Large intestine (tissue), 3 donors: ENCODE measurements around the gene TLR9. TPM values are rescaled to one million over a fixed set of nuclear protein-coding genes. Genes with fewer than 3 reads are reported as not detected.

ENCODE experiments used
- DNase-seq, 2 donors: peaks; one replicate each; pipeline versions ENCODE4 v3.0.0 to v3.0.0-alpha.2; 2013
- H3K27ac ChIP-seq: one replicate; pipeline ENCODE4 v1.5.1; 2013; ENCODE audit warnings: low read length
- H3K27me3 ChIP-seq: 2 replicates; pipeline ENCODE4 v1.6.1; 2013; ENCODE audit warnings: low read length; ENCODE audit not compliant: control insufficient read depth, insufficient read depth
- H3K36me3 ChIP-seq: 2 replicates; pipeline ENCODE4 v1.6.1; 2013; ENCODE audit warnings: low read length; ENCODE audit not compliant: control insufficient read depth, insufficient read depth
- H3K4me1 ChIP-seq: one replicate; pipeline ENCODE4 v1.6.1; 2013; ENCODE audit warnings: low read length; ENCODE audit not compliant: control insufficient read depth, insufficient read depth
- H3K4me3 ChIP-seq: one replicate; pipeline ENCODE4 v1.5.1; 2013; ENCODE audit warnings: low read length
- H3K9me3 ChIP-seq: one replicate; pipeline ENCODE4 v1.6.1; 2013; ENCODE audit warnings: mild to moderate bottlenecking, low read depth, low read length, moderate library complexity; ENCODE audit not compliant: control insufficient read depth
- WGBS: methylation state at CpG from one replicate; pipeline ENCODE4 v1.1.5; 2013; ENCODE audit warnings: low lambda C conversion rate; ENCODE audit not compliant: insufficient coverage; 5-methylcytosine and 5-hydroxymethylcytosine counted together
- polyA plus RNA-seq: library from polyadenylated mRNA; unstranded; fragments of 120-200 nt; gene quantifications from one replicate; pipeline ENCODE4 v1.2.1, GENCODE V29; 2013

The TLR9 gene
- polyA plus RNA-seq, 1 donor, result 0.37 TPM

DNA sequence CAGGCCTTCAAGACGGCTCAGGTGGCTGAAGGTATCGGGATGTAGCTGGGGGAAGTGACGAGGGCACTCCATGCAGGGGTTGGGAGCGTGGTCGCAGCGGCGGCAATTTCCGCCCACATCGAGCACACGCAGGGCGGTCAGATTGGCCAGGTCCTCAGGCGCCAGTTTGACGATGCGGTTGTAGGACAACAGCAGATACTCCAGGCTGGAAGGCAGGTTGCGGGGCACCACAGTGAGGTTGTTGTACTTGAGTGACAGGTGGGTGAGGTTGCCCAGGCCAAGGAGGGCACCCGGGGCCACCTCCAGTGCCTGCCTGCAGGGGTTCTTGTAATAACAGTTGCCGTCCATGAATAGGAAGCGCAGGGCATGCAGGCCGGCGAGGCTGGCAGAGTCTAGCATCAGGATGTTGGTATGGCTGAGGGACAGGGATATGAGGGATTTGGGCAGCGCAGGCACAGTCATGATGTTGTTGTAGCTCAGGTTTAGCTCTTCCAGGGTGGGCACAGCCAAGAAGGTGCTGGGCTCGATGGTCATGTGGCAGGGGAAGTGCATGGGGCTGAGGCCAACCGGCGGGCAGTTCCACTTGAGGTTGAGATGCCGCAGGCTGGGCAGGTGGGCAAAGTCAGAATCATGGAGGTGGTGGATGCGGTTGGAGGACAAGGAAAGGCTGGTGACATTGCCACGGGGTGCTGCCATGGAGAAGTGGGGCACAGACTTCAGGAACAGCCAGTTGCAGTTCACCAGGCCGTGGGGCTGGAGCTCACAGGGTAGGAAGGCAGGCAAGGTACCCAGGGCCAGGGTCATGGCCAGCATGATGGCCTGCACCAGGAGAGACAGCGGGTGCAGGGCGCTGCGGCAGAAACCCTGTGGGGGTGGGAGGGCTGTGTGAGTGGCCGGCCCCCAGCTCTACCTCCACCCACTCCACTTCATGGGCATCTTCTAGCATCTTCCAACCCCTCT, 1.7 kb downstream of the TLR9 start:
- 96% methylated on average over 4 of the region's 32 CpGs for WGBS

DNA sequence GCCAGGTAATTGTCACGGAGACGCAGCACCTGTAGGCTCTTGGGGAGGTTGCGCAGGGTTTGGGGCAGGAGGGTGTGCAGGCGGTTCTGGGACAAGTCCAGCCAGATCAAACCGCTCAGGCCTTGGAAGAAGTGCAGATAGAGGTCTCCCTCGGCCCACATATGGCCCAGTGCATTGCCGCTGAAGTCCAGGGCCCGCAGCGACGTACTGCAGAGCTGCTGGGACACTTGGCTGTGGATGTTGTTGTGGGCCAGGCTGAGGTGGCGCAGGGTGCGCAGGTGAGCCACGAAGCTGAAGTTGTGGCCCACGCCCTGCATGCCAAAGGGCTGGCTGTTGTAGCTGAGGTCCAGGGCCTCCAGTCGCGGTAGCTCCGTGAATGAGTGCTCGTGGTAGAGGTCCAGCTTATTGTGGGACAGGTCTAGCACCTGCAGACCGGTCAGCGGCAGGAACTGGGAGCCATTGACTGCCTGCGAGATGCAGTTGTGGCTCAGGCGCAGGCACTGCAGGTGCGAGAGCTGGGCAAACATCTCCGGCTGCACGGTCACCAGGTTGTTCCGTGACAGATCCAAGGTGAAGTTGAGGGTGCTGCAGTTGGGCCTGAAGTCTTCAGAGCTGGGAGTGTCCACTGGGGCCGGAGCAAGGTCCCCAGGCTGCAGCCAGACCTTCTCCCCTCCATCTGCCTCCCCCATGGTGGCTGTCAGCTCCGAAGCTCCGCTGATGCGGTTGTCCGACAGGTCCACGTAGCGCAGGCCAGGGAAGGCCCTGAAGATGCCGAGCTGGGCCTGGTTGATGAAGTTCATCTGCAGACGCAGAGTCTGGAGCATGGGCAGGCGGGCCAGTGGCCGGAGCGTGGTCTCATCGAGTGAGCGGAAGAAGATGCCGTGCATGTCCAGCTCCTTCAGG, 2.9 kb downstream of the TLR9 start:
- no CpG with 5 or more reads among the region's 41 CpGs for WGBS

More for the DNA sequence above, 1.7 kb downstream of the TLR9 start:
- Histone ChIP-seq H3K4me1 (peaks cover 17% of the 10 kb centered on the region), H3K36me3 (peaks cover 7% of the 10 kb centered on the region), H3K9me3 (peaks cover 3% of the 10 kb centered on the region), H3K27me3 (no peaks in the 10 kb centered on the region), H3K27ac (no peak overlapping the region), H3K4me3 (no peak overlapping the region)
- no peak for DNase-seq

DNA sequence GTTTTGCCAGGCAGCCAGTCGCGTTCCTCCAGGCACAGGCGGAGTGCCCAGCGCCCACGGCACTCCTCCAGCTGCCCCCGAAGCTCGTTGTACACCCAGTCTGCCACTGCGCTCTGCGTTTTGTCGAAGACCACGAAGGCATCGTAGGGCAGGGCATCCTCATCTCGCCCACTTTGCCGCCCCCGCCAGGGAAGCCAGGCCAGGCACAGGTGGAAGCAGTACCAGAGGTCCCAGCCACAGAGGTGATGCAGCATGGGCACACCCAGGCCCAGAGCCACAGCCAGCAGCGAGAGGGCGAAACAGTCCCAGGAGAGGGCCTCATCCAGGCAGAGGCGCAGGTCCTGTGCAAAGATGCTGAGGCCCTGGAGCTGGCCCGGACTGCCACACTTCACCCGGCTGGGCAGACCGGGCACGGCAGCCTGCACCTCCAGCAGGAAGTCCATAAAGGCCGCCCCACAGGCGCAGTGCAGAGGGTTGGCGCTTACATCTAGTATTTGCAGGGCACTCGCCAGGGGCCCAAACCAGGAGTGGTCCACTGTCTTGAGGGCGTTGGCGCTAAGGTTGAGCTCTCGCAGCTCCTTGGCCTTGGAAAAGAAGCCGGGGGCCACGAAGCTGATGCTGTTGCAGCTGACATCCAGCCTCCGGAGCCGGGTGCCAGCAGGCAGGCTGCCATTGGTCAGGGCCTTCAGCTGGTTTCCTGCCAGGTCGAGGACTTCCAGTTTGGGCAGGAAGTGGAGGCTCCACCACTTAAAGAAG, 3.7 kb downstream of the TLR9 start:
- Histone ChIP-seq H3K9me3 (peaks cover 3% of the 10 kb centered on the region), H3K4me1 (peaks cover 22% of the 10 kb centered on the region), H3K4me3 (no peak overlapping the region), H3K36me3 (no peaks in the 10 kb centered on the region), H3K27ac (no peak overlapping the region), H3K27me3 (no peaks in the 10 kb centered on the region)
- DNase-seq, result no peak
- WGBS, result no CpG with 5 or more reads among the region's 34 CpGs

More for the DNA sequence above, 2.9 kb downstream of the TLR9 start:
- no peak overlapping the region for H3K27ac ChIP-seq
- peaks cover 17% of the 10 kb centered on the region for H3K4me1 ChIP-seq
- DNase-seq, result no peak
- H3K36me3 ChIP-seq, result peaks cover 1% of the 10 kb centered on the region
- peaks cover 3% of the 10 kb centered on the region for H3K9me3 ChIP-seq
- H3K27me3 ChIP-seq, result no peaks in the 10 kb centered on the region
- no peak overlapping the region for H3K4me3 ChIP-seq

DNA sequence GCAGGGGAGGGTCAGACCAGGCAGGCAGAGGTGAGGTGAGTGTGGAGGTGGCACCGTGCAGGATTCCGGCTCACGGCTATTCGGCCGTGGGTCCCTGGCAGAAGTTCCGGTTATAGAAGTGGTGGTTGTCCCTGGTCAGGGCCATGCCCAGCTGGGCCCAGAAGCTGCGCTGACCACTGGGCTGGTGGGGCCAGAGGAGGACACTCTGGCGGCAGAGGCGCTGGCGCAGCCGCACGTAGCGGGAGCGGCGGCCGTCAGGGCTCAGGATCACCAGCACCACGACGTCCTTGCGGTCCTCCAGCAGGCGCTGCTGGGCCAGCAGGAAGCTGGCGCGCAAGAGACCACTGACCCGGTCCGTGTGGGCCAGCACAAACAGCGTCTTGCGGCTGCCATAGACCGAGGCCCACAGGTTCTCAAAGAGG, 4.3 kb downstream of the TLR9 start:
- Histone ChIP-seq H3K27me3 (no peaks in the 10 kb centered on the region), H3K36me3 (no peaks in the 10 kb centered on the region), H3K4me3 (no peak overlapping the region), H3K9me3 (peaks cover 3% of the 10 kb centered on the region), H3K4me1 (peaks cover 21% of the 10 kb centered on the region), H3K27ac (no peak overlapping the region)
- whole genome bisulfite sequencing, result 80% methylated on average over 1 of the region's 27 CpGs
- no peak for DNase-seq

DNA sequence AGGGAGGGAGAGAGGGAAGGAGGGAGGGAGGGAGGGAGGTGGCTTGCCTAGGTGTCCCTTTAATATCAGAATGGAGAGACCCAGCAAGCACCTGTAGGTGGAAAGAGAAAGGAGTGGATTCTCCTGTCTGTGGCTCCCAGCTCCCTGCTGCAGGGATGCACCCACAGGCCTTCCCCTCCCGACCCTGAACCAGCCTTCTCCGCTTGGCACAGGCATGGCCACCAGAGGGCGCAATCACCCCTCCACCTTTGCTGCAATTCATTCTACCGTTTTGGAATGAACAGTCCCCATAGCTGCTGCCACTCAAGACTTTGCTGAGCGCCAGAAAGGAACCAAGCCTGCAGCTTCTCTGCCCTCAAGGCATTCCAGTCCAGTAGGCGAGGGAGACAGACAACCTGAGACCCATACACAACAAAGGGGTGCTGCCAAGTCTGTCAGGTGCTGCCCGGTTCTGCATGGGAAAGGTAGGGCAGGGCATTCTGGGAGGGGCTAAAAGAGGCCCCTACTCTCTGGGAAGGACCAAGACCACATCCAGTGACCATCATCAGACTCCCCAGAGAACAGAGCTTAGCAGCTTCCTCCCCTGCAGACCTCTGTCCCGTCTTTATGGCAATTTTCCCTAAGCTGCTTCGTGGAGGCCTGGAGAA, 4.9 kb downstream of the TLR9 start:
- Histone ChIP-seq H3K9me3 (peaks cover 3% of the 10 kb centered on the region), H3K36me3 (peaks cover 3% of the 10 kb centered on the region), H3K4me1 (peaks cover 14% of the 10 kb centered on the region), H3K27ac (no peak overlapping the region), H3K27me3 (no peaks in the 10 kb centered on the region), H3K4me3 (no peak overlapping the region)
- peak; percentile 56 to 58 for DNase-seq
- WGBS, result no CpG with 5 or more reads among the region's 9 CpGs

DNA sequence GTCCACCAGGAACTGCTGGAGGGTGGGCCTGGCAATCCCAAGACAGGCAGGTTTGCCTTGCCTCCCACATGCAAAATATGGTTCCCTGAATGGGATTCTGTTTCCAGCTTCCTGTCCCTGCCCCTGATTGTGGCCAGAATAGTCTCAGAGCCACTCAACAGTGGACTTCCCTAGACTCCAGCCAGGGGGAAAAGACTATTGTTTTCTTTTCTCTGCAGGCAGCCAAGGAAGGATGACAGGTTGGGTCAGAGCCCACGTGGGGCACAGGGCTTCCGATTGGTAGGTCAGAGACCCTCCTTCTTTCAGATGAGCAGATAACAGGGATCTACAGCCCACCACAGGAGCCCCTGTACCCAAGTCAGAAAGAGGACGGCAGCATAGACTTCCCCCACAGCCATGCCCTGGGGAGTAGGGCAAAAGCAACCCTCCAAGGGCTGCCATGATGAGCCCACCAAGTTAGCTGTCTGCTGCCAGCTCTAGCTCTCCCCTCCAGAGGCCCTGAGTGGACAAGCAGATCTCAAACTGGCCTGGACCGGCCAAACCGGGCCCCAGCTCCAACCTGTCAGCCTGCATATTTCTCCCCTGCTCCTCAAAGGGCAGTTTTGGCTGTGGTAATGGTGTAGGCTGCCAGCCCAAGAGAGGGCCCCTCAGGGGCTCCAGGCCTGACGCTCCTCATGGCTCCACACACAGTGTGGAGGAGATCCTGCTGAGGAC, 6.4 kb downstream of the TLR9 start:
- no peak for DNase-seq
- Histone ChIP-seq H3K4me3 (no peak overlapping the region), H3K4me1 (peaks cover 13% of the 10 kb centered on the region), H3K36me3 (peaks cover 17% of the 10 kb centered on the region), H3K9me3 (peaks cover 3% of the 10 kb centered on the region), H3K27ac (no peak overlapping the region), H3K27me3 (no peaks in the 10 kb centered on the region)
- no CpG with 5 or more reads among the region's 6 CpGs for WGBS

DNA sequence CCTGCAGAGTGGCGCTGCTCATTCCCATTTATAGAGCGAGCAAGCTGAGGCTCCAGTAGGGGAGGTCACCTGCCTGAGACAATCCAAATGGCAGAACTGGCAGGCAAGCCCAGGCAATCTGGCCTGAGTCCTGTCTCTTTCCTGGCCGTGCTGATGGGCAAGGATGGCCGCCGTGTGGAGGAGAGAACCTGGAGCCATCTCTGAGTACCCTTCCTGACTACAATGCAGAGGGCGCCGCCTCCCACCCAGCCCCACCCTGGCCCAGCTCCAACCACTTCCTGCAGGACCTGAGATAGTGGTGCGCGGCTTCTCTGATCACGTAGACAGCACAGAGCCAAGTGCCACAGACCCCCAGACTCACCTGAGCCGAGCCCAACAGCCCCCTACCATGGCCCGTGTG, 7.0 kb downstream of the TLR9 start:
- H3K4me1 ChIP-seq, result peaks cover 13% of the 10 kb centered on the region
- no peak overlapping the region for H3K27ac ChIP-seq
- no peak overlapping the region for H3K4me3 ChIP-seq
- no peaks in the 10 kb centered on the region for H3K27me3 ChIP-seq
- H3K36me3 ChIP-seq, result peaks cover 23% of the 10 kb centered on the region
- no peak for DNase-seq
- H3K9me3 ChIP-seq, result peaks cover 3% of the 10 kb centered on the region
- WGBS, result no CpG with 5 or more reads among the region's 12 CpGs

DNA sequence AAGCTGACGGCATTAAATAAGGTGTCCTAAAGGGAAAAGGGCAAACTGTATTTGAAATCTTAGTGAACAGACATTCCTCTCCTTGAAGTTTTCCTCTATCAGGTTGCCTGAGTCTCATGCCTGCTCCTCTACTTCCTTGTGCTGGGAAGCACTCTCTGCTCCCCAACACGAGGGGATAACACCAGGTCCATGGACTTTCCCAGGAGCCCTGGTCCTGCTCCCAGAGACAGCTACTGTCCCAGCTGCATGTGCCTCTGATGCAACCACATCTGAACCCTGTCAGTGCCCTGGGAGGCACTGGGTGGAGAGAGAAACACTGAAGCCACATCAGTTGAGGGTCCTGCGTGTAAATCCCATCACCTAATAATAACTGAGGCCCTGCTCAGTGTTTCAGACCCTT, 7.4 kb downstream of the TLR9 start:
- H3K4me3 ChIP-seq, result no peak overlapping the region
- peaks cover 14% of the 10 kb centered on the region for H3K4me1 ChIP-seq
- WGBS, result 100% methylated on average over 1 of the region's 3 CpGs
- peaks cover 3% of the 10 kb centered on the region for H3K9me3 ChIP-seq
- H3K27ac ChIP-seq, result no peak overlapping the region
- DNase-seq, result peak in 1 of 2 donors; percentile 30
- H3K36me3 ChIP-seq, result peaks cover 26% of the 10 kb centered on the region
- no peaks in the 10 kb centered on the region for H3K27me3 ChIP-seq

DNA sequence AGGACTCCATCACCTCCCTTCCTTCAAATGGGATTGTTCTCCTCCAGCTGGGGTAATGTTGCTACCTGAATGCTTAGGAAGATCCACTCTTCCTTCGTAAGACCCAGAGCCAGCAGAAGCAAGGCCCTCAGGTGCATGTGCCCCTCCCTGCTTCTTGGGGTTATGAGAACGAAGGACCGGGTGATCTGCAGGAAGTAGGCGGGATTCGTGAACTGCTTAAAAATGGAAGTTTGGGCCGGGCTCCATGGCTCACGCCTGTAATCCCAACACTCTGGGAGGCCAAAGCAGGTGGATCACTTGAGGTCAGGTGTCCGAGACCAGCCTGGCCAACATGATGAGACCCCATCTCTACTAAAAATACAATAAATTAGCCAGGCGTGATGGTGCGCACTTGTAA, 8.0 kb downstream of the TLR9 start:
- DNase-seq, result no peak
- Histone ChIP-seq H3K4me3 (no peak overlapping the region), H3K4me1 (peaks cover 19% of the 10 kb centered on the region), H3K27me3 (no peaks in the 10 kb centered on the region), H3K27ac (peak overlapping the region; percentile 8), H3K9me3 (peaks cover 3% of the 10 kb centered on the region), H3K36me3 (peaks cover 32% of the 10 kb centered on the region)
- no CpG with 5 or more reads among the region's 10 CpGs for WGBS
